HG03520 (cell line): ENCODE data around the gene TBCB.
"Not testable (repeated sequence)": the region's sequence is repeated elsewhere in the genome, so short reads cannot be mapped to it uniquely, and the experiment has no call there.

Source experiments
- ATAC-seq: cut with Tn5 transposase; IDR thresholded peaks from one replicate; pipeline ENCODE4 v1.9.1; 2021; ENCODE audit warnings: mild to moderate bottlenecking, moderate library complexity; ENCODE audit not compliant: unreplicated experiment

Gene TBCB, protein sequence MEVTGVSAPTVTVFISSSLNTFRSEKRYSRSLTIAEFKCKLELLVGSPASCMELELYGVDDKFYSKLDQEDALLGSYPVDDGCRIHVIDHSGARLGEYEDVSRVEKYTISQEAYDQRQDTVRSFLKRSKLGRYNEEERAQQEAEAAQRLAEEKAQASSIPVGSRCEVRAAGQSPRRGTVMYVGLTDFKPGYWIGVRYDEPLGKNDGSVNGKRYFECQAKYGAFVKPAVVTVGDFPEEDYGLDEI

DNA sequence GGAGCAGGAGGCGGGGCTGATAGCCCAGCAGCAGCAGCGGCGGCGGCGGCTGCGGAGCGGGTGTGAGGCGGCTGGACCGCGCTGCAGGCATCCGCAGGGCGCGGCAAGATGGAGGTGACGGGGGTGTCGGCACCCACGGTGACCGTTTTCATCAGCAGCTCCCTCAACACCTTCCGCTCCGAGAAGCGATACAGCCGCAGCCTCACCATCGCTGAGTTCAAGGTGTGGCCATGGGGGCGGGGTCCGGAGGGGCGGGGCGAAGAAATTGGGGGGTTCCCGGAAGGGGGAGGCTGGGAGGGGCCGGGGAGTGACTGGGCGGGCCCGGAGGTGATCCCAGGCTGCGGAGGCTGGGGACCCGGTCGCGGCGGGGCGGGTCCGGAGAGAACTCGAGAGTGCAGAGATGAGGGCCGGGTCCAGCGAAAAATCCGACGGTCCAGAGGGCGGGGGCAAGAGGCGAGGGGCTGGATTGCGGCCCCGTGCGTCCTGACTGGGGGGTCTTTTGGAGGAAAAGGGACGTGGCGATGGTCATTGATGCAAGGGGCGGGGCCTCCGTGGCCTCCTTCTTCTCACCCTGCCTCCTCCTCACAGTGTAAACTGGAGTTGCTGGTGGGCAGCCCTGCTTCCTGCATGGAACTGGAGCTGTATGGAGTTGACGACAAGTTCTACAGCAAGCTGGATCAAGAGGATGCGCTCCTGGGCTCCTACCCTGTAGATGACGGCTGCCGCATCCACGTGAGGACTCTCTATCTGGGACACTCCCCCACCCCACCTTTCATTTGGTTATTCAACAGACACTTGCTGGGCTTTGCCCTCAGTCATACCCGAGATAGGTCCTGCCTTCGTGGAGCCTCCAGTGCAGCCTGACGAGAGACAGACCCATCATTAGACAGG lies at the start of gene TBCB:
TBCB (plus strand) TSS at position 16 of the 891 bp plus-strand sequence; CDS start at position 109, 93 bp downstream.
- ATAC-seq = no peak

GRCh38 chr19:36067681-36068080 lies 47.6 kb upstream of the TBCB start:
- ATAC-seq = no peak

GRCh38 chr19:36068810-36069499 lies 46.3 kb upstream of the TBCB start:
- not testable (repeated sequence) for ATAC-seq

- no peak for ATAC-seq
These were observed 43.2 kb upstream of the TBCB start for GRCh38 chr19:36072081-36072480.

GRCh38 chr19:36073121-36073876 lies 42.0 kb upstream of the TBCB start:
- ATAC-seq = no peak

GRCh38 chr19:36079389-36079945 lies 35.8 kb upstream of the TBCB start:
- no peak for ATAC-seq

DNA sequence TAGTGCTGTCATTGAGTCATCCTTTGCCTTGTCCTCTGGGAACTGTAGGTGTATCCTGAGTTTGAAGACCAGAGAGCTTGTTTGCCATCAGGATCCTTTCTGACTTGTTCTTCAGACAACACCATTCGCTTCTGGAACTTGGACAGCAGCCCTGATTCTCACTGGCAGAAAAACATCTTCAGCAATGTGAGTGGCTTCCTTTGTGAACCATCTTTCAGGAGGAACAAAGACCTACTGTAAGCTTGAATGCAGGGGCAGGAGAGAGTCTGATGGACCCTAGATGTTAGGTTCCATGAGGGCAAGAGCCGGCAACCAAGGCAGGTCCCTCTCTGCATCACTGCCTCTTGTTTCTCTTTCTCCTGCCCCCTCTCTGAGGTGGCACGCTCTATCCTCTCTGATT lies 33.9 kb upstream of the TBCB start:
- no peak for ATAC-seq

DNA sequence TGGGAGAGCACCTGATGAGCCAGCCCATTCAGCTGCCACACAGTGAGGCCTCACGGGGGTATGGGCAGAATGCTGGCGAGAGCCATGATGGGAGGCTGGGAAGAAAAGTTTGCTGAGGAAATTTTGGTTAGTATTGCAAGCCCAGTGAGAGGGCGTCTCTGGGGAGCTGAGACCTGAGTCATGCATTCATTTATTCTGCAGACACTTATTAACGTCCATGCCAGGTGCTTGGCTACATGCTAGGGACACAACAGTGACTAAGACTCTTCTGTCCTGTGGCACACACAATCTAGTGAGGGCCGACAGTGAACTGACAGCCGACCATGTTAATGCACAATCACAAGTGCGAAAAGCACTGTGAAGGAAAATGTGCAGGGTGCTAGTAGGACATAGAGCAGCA lies 33.4 kb upstream of the TBCB start:
- no peak for ATAC-seq

DNA sequence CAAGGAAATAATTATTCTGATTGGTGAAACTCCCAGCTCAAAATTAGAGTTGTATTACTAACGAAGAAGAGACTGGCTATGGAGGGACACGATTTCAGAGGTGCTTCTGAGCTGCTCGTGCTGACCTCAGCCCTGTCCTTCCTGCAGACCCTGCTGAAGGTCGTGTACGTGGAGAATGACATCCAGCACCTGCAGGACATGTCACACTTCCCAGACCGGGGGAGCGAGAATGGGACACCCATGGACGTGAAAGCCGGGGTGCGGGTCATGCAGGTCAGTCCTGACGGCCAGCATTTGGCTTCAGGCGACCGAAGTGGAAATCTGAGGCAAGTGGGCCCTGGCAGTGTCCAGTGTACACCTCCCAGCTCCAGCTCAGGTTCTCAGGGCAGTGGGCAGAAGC lies 32.4 kb upstream of the TBCB start:
- no peak for ATAC-seq

GRCh38 chr19:36084231-36085009 lies 30.8 kb upstream of the TBCB start:
- no peak for ATAC-seq

DNA sequence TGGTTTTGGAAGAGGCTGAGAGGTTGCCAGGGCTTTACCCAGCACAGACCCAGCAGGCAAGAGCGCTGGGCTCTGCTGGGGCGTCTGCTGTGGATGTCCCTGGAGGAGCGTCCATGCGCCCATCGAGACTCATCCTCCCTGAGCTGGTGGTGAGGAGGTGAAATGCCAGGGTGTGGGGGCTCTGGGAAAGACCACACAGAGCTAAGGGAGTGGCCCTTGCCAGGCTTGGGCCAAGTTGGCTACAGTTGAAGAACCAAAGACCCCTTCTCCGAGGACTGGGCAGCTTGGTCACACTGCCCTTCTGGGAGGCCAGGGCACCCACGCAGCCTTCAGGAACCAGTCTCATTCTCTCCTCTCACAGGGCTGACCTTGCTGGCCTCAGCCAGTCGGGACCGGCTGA lies 28.9 kb upstream of the TBCB start:
- ATAC-seq = no peak

- ATAC-seq = no peak
These were observed 25.4 kb upstream of the TBCB start for GRCh38 chr19:36089847-36090246.

GRCh38 chr19:36090910-36091695 lies 24.2 kb upstream of the TBCB start:
- ATAC-seq = no peak

DNA sequence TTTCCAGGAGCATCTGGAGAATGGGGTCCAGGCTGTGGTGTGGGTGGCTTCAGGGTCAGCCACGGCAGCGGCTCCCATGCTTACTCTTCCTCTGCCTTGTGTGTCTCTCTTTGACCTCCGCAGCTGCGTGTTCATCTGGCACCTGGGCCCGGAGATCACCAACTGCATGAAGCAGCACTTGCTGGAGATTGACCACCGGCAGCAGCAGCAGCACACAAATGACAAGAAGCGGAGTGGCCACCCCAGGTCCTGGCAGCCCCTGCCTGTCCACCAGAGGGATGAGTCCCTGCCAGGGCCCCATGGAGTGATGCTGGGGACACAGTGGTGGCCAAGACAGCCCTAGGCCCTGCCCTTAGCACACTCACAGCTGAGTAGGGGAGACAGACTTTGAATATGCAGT lies 22.7 kb upstream of the TBCB start:
- no peak for ATAC-seq

- ATAC-seq = no peak
These were observed 22.1 kb upstream of the TBCB start for GRCh38 chr19:36093146-36093662.

DNA sequence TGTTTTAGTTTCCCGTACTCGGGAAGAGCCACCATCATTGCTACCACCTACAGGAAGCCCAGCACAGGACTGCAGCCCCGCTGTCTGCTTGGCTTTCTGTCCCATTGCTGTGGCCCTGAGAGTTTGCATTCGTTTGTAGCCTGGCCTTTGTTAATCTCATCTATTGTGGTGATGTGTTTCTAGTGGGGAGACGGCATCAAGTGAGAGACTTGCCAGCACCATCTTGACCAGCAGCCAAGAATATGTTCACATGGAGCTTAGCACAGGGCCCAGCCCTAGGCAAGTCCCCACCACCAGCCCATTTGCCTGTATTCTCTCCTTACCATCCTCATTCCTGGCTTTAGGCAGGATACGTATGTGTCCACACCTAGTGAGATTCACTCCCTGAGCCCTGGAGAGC lies 21.6 kb upstream of the TBCB start:
- no peak for ATAC-seq

DNA sequence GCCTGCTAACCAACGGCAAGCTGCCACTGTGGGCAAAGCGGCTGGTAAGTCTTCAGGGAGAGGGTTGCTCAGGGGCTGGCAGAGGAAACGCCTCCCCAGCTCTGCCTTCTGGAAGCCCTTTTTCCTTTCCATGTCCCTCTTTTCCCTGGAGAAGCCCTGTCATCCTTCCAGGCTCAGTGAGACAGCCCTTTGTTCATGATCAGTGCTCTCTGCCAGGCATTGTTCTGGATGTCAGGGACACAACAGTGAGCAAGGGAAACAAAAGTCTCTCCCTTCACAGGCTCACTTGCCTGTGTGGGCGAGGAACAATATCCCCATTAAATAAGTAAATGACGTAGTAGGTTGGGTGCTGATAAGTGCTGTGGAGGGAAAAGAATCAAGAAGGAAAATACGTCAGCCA lies 18.2 kb upstream of the TBCB start:
- ATAC-seq = no peak

- ATAC-seq = no peak
These were observed 16.0 kb upstream of the TBCB start for GRCh38 chr19:36099166-36099785.
